ENCODE data around the gene NRXN3. TPM values are rescaled to one million over a fixed set of nuclear protein-coding genes. Genes with fewer than 3 reads are reported as not detected.
"Not testable (repeated sequence)": the region's sequence is repeated elsewhere in the genome, so short reads cannot be mapped to it uniquely, and the experiment has no call there.

NRXN3 gene
- total and polyA plus RNA-seq, 5 donors from 2014 or later = not detected

- no peaks in the 10 kb centered on the region for H3K36me3 Mint-ChIP-seq
- Histone ChIP-seq H3K27me3 (ENCODE audit: control insufficient read depth, insufficient read depth, low read length) (no peaks in the 10 kb centered on the region), H3K4me1 (ENCODE audit: control insufficient read depth, insufficient read depth, low read length, poor library complexity, severe bottlenecking) (no peaks in the 10 kb centered on the region), H3K36me3 (ENCODE audit: control insufficient read depth, insufficient read depth, low read length) (no peaks in the 10 kb centered on the region), H3K9me3 (ENCODE audit: control insufficient read depth in 2 of 2, low read length in 2 of 2) (no peaks in the 10 kb centered on the region), H3K4me3 (ENCODE audit: low read depth, low read length) (no peak overlapping the region), H3K27ac (ENCODE audit: insufficient read depth, low read length, poor library complexity, severe bottlenecking) (no peak overlapping the region)
- no peak overlapping the region for H3K27ac Mint-ChIP-seq
- no peak overlapping the region for H3K4me3 Mint-ChIP-seq
- H3K4me1 Mint-ChIP-seq = peaks cover 0 to 7% (median 1%) of the 10 kb centered on the region in 4 donors
- H3K27me3 Mint-ChIP-seq = no peaks in the 10 kb centered on the region
- peaks cover 0 to 6% (median 0%) of the 10 kb centered on the region in 7 donors for H3K9me3 Mint-ChIP-seq
- no peak for ATAC-seq (ENCODE audit: low read depth in 2 of 2)
- DNase-seq = no peak
Observed at GRCh38 chr14:78567343-78567742, 397.2 kb downstream of the NRXN3 start.

- not testable (repeated sequence) for H3K27me3 Mint-ChIP-seq; H3K4me1 ChIP-seq (ENCODE audit: control insufficient read depth, insufficient read depth, low read length, poor library complexity, severe bottlenecking); H3K27ac Mint-ChIP-seq; H3K4me3 ChIP-seq (ENCODE audit: low read depth, low read length); H3K36me3 Mint-ChIP-seq; H3K27ac ChIP-seq (ENCODE audit: insufficient read depth, low read length, poor library complexity, severe bottlenecking); H3K4me1 Mint-ChIP-seq; DNase-seq; ATAC-seq (ENCODE audit: low read depth in 2 of 2); H3K36me3 ChIP-seq (ENCODE audit: control insufficient read depth, insufficient read depth, low read length); H3K27me3 ChIP-seq (ENCODE audit: control insufficient read depth, insufficient read depth, low read length); H3K4me3 Mint-ChIP-seq
- H3K9me3 Mint-ChIP-seq = peaks cover 0 to 20% (median 8%) of the 10 kb centered on the region in 7 donors
- H3K9me3 ChIP-seq (ENCODE audit: control insufficient read depth in 2 of 2, low read length in 2 of 2) = peaks cover 0 to 15% of the 10 kb centered on the region in 2 experiments
Observed at GRCh38 chr14:78573736-78574135, 403.6 kb downstream of the NRXN3 start.

- H3K27me3 ChIP-seq (ENCODE audit: control insufficient read depth, insufficient read depth, low read length) = no peaks in the 10 kb centered on the region
- Mint-ChIP-seq H3K4me1 (no peaks in the 10 kb centered on the region), H3K27ac (no peak overlapping the region), H3K9me3 (peaks cover 3 to 20% (median 8%) of the 10 kb centered on the region in 7 donors), H3K36me3 (no peaks in the 10 kb centered on the region), H3K4me3 (no peak overlapping the region), H3K27me3 (no peaks in the 10 kb centered on the region)
- DNase-seq (no peak), ATAC-seq (ENCODE audit: low read depth in 2 of 2) (no peak)
- H3K4me1 ChIP-seq (ENCODE audit: control insufficient read depth, insufficient read depth, low read length, poor library complexity, severe bottlenecking) = no peaks in the 10 kb centered on the region
- H3K9me3 ChIP-seq (ENCODE audit: control insufficient read depth in 2 of 2, low read length in 2 of 2) = peaks cover 0 to 15% of the 10 kb centered on the region in 2 experiments
- no peak overlapping the region for H3K27ac ChIP-seq (ENCODE audit: insufficient read depth, low read length, poor library complexity, severe bottlenecking)
- no peak overlapping the region for H3K4me3 ChIP-seq (ENCODE audit: low read depth, low read length)
- H3K36me3 ChIP-seq (ENCODE audit: control insufficient read depth, insufficient read depth, low read length) = no peaks in the 10 kb centered on the region
Observed at GRCh38 chr14:78576437-78577166, 406.4 kb downstream of the NRXN3 start.

- Histone ChIP-seq H3K4me3 (ENCODE audit: low read depth, low read length) (no peak overlapping the region), H3K9me3 (ENCODE audit: control insufficient read depth in 2 of 2, low read length in 2 of 2) (no peaks in the 10 kb centered on the region), H3K27ac (ENCODE audit: insufficient read depth, low read length, poor library complexity, severe bottlenecking) (no peak overlapping the region), H3K36me3 (ENCODE audit: control insufficient read depth, insufficient read depth, low read length) (no peaks in the 10 kb centered on the region), H3K4me1 (ENCODE audit: control insufficient read depth, insufficient read depth, low read length, poor library complexity, severe bottlenecking) (no peaks in the 10 kb centered on the region), H3K27me3 (ENCODE audit: control insufficient read depth, insufficient read depth, low read length) (no peaks in the 10 kb centered on the region)
- Mint-ChIP-seq H3K27me3 (no peaks in the 10 kb centered on the region), H3K36me3 (no peaks in the 10 kb centered on the region), H3K9me3 (peaks cover 0 to 3% (median 0%) of the 10 kb centered on the region in 7 donors), H3K4me3 (no peak overlapping the region), H3K27ac (no peak overlapping the region), H3K4me1 (no peaks in the 10 kb centered on the region)
- DNase-seq (no peak), ATAC-seq (ENCODE audit: low read depth in 2 of 2) (no peak)
Observed at GRCh38 chr14:78581229-78581628, 411.1 kb downstream of the NRXN3 start.

DNA sequence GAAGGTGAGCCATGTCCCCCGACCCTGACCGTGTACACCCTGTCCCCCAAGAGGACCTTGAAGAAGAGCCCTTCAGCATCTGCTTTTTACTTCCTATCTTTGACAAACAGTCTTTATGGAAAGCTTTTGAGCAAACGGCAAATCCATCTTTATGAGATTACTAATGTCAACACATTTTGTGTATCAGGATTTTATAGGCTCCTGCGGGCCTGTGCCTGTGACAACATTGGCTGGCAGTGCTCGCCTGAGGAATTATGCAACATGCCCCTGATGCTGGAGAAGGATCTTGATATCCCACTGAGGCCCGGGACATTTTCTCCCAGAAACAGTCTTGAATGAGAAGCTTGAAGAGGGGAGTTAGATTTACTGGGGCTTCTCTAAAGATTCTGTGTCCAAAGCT is 416.5 kb downstream of the NRXN3 start:
- no peak overlapping the region for H3K27ac ChIP-seq (ENCODE audit: insufficient read depth, low read length, poor library complexity, severe bottlenecking)
- no peaks in the 10 kb centered on the region for H3K27me3 Mint-ChIP-seq
- ATAC-seq (ENCODE audit: low read depth in 2 of 2) (no peak), DNase-seq (no peak)
- no peak overlapping the region for H3K4me3 Mint-ChIP-seq
- no peaks in the 10 kb centered on the region for H3K4me1 Mint-ChIP-seq
- no peaks in the 10 kb centered on the region for H3K36me3 Mint-ChIP-seq
- no peaks in the 10 kb centered on the region for H3K9me3 ChIP-seq (ENCODE audit: control insufficient read depth in 2 of 2, low read length in 2 of 2)
- no peak overlapping the region for H3K4me3 ChIP-seq (ENCODE audit: low read depth, low read length)
- H3K27ac Mint-ChIP-seq = no peak overlapping the region
- no peaks in the 10 kb centered on the region for H3K4me1 ChIP-seq (ENCODE audit: control insufficient read depth, insufficient read depth, low read length, poor library complexity, severe bottlenecking)
- no peaks in the 10 kb centered on the region for H3K36me3 ChIP-seq (ENCODE audit: control insufficient read depth, insufficient read depth, low read length)
- peaks cover 0 to 1% (median 0%) of the 10 kb centered on the region in 7 donors for H3K9me3 Mint-ChIP-seq
- no peaks in the 10 kb centered on the region for H3K27me3 ChIP-seq (ENCODE audit: control insufficient read depth, insufficient read depth, low read length)

- H3K4me3 Mint-ChIP-seq = no peak overlapping the region
- no peak for ATAC-seq (ENCODE audit: low read depth in 2 of 2)
- no peaks in the 10 kb centered on the region for H3K9me3 Mint-ChIP-seq
Observed at GRCh38 chr14:78588906-78589305, 418.7 kb downstream of the NRXN3 start.

DNA sequence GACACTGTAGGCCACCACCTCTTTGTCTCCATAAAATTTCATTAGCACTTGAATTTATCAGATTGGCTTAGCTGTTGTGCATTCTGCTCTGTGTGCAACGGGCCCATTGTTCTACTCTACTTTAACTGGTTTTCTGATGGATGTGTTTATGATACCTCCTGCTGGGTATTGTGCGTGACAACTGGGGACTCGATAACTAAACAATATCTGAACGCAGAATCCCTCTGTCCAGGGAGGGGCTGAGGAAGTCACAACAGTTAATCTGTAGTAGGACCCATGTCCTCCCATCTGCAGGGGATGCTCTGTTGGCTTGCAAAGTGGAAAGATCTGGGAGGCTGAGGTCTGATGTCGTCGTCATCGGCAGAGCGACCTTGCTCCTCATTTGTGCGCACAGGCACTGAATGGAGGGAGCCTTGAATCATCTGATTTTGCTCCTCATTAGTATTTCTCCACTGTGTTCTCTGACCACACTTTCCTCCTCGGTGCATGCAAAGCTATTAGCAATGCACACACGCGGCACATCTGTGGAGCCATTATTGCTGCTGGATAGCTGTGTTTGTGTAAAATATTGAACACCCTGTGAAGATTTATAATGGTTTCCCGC is 422.5 kb downstream of the NRXN3 start:
- H3K9me3 ChIP-seq (ENCODE audit: control insufficient read depth in 2 of 2, low read length in 2 of 2) = no peaks in the 10 kb centered on the region
- no peak for ATAC-seq (ENCODE audit: low read depth in 2 of 2)
- no peak for DNase-seq
- H3K27me3 ChIP-seq (ENCODE audit: control insufficient read depth, insufficient read depth, low read length) = no peaks in the 10 kb centered on the region
- no peaks in the 10 kb centered on the region for H3K4me1 Mint-ChIP-seq
- no peak overlapping the region for H3K4me3 ChIP-seq (ENCODE audit: low read depth, low read length)
- H3K4me1 ChIP-seq (ENCODE audit: control insufficient read depth, insufficient read depth, low read length, poor library complexity, severe bottlenecking) = no peaks in the 10 kb centered on the region
- H3K36me3 ChIP-seq (ENCODE audit: control insufficient read depth, insufficient read depth, low read length) = no peaks in the 10 kb centered on the region
- no peak overlapping the region for H3K4me3 Mint-ChIP-seq
- H3K27ac Mint-ChIP-seq = no peak overlapping the region
- no peaks in the 10 kb centered on the region for H3K9me3 Mint-ChIP-seq
- no peaks in the 10 kb centered on the region for H3K27me3 Mint-ChIP-seq
- no peaks in the 10 kb centered on the region for H3K36me3 Mint-ChIP-seq
- no peak overlapping the region for H3K27ac ChIP-seq (ENCODE audit: insufficient read depth, low read length, poor library complexity, severe bottlenecking)

More at GRCh38 chr14:78588906-78589305, 418.7 kb downstream of the NRXN3 start:
- no peaks in the 10 kb centered on the region for H3K4me1 Mint-ChIP-seq
- H3K27me3 Mint-ChIP-seq = no peaks in the 10 kb centered on the region
- no peaks in the 10 kb centered on the region for H3K9me3 ChIP-seq (ENCODE audit: control insufficient read depth in 2 of 2, low read length in 2 of 2)
- no peak overlapping the region for H3K27ac Mint-ChIP-seq
- H3K36me3 Mint-ChIP-seq = no peaks in the 10 kb centered on the region
- no peak overlapping the region for H3K4me3 ChIP-seq (ENCODE audit: low read depth, low read length)
- no peak overlapping the region for H3K27ac ChIP-seq (ENCODE audit: insufficient read depth, low read length, poor library complexity, severe bottlenecking)
- no peaks in the 10 kb centered on the region for H3K36me3 ChIP-seq (ENCODE audit: control insufficient read depth, insufficient read depth, low read length)
- no peaks in the 10 kb centered on the region for H3K27me3 ChIP-seq (ENCODE audit: control insufficient read depth, insufficient read depth, low read length)
- no peaks in the 10 kb centered on the region for H3K4me1 ChIP-seq (ENCODE audit: control insufficient read depth, insufficient read depth, low read length, poor library complexity, severe bottlenecking)
- no peak for DNase-seq

GRCh38 chr14:78593949-78594348 is 423.8 kb downstream of the NRXN3 start:
- no peaks in the 10 kb centered on the region for H3K36me3 Mint-ChIP-seq
- Histone ChIP-seq H3K4me1 (ENCODE audit: control insufficient read depth, insufficient read depth, low read length, poor library complexity, severe bottlenecking) (no peaks in the 10 kb centered on the region), H3K9me3 (ENCODE audit: control insufficient read depth in 2 of 2, low read length in 2 of 2) (no peaks in the 10 kb centered on the region), H3K27me3 (ENCODE audit: control insufficient read depth, insufficient read depth, low read length) (no peaks in the 10 kb centered on the region), H3K27ac (ENCODE audit: insufficient read depth, low read length, poor library complexity, severe bottlenecking) (no peak overlapping the region), H3K4me3 (ENCODE audit: low read depth, low read length) (no peak overlapping the region), H3K36me3 (ENCODE audit: control insufficient read depth, insufficient read depth, low read length) (no peaks in the 10 kb centered on the region)
- ATAC-seq (ENCODE audit: low read depth in 2 of 2) (no peak), DNase-seq (no peak)
- no peaks in the 10 kb centered on the region for H3K4me1 Mint-ChIP-seq
- H3K4me3 Mint-ChIP-seq = no peak overlapping the region
- H3K27ac Mint-ChIP-seq = no peak overlapping the region
- H3K27me3 Mint-ChIP-seq = no peaks in the 10 kb centered on the region
- H3K9me3 Mint-ChIP-seq = no peaks in the 10 kb centered on the region

Data from CD4-positive, CD25-positive, alpha-beta regulatory T cell (primary cell).